Measurements from ENCODE around the gene CARM1. TPM values are rescaled to one million over a fixed set of nuclear protein-coding genes. Genes with fewer than 3 reads are reported as not detected.

CARM1 gene
- total and polyA plus RNA-seq, 2 of the 13 experiments (the other 11 are each of a cell fraction or from before 2014, with no cell fraction given) = 27.6 to 55.8 TPM

DNA sequence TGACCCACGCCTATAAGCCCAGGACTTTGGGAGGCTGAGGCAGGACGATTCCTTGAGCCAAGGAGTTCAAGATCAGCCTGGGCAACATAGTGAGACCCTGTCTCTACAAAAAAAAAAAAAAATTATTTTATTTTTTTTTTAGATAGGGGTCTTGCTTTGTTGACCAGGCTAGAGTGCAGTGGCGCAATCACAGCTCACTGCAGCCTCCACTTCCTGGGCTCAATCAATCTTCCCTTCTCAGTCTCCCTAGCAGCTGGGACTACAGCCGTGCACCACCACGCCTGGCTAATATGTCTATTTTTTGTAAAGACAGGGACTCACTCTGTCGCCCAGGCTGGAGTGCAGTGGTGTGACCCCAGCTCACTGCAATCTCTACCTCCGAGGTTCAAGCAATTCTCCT, 18.4 kb upstream of the CARM1 start:
- DNase-seq (ENCODE audit: low spot score) = no peak
- H3K4me2 ChIP-seq (ENCODE audit: low read depth, low read length) = 0 out of 2 replicates have a peak overlapping the region, but pooled peaks have one; percentile 7
- H3K27me3 ChIP-seq (ENCODE audit: control insufficient read depth in 1 of 2, insufficient read depth in 2 of 2, low read length in 2 of 2) = no peaks in the 10 kb centered on the region; a peak in 1 of 5 replicates
- no peaks in the 10 kb centered on the region for H4K20me1 ChIP-seq (ENCODE audit: insufficient read depth, low read length)
- CTCF ChIA-PET (ENCODE audit: low intra/inter-chr PET ratio, low total read pairs) = no interaction called here
- in situ Hi-C loops (cut with HindIII; ENCODE audit: extremely low pct_ligation_motif_present, low pct_unique_long_range_greater_than_20kb) (no loop called here), intact Hi-C loops (cut with micrococcal nuclease; ENCODE audit: unreplicated experiment) (no loop called here)
- 10% methylated on average over 7 of the region's 7 CpGs for WGBS (ENCODE audit: low lambda C conversion rate)
- H2AFZ ChIP-seq (ENCODE audit: low read length) = no peak overlapping the region
- H3K36me3 ChIP-seq (replicated peaks in 1 of 2; ENCODE audit: control insufficient read depth in 1 of 2, insufficient read depth in 2 of 2, low read length in 2 of 2) = no peaks in the 10 kb centered on the region
- no peaks in the 10 kb centered on the region for H3K9me3 ChIP-seq (ENCODE audit: low read length)
- peaks cover 36% of the 10 kb centered on the region for H3K4me1 ChIP-seq (ENCODE audit: insufficient read depth, low read length)
- H3K27ac ChIP-seq (ENCODE audit: extremely low read length, insufficient read depth, low read length) = no peak overlapping the region
- H3K9ac ChIP-seq (ENCODE audit: insufficient read depth, low read depth, low read length) = no peak overlapping the region
- no TSS peak for BruUV-seq (replicated peaks)
- no peak for ATAC-seq
- POLR2A ChIA-PET = interaction anchor here (2.3 to 2.5 kb wide), 2 partner anchors 11 to 17 kb away, joined by 9 to 30 read pairs; partner anchors contain the start of gene TMED1
- no peak overlapping the region for H3K4me3 ChIP-seq (replicated peaks in 1 of 3; ENCODE audit: insufficient read depth in 1 of 3, low read depth in 2 of 3, low read length in 3 of 3)
- no peaks in the 10 kb centered on the region for H3K79me2 ChIP-seq (ENCODE audit: insufficient read depth, low read length)
- TF ChIP-seq CEBPG (CRISPR knock-in tag; IDR thresholded peaks at IDR 0.05) = peak; percentile 49; the same call in 1 of the 2 replicates
- peak; percentile 32; the same call in 1 of the 2 replicates for TF ChIP-seq CEBPB (IDR thresholded peaks at IDR 0.05; ENCODE audit: borderline replicate concordance, low read depth, low read length)
- no peak for TF ChIP-seq ZNF557 (CRISPR knock-in tag; IDR thresholded peaks at IDR 0.05)
- TF ChIP-seq CENPT (CRISPR knock-in tag; IDR thresholded peaks at IDR 0.05; ENCODE audit: low read depth) = no peak
- TF ChIP-seq ZNF121 (CRISPR knock-in tag; IDR thresholded peaks at IDR 0.05) = peak; percentile 83
- TF ChIP-seq, protein P1, sequence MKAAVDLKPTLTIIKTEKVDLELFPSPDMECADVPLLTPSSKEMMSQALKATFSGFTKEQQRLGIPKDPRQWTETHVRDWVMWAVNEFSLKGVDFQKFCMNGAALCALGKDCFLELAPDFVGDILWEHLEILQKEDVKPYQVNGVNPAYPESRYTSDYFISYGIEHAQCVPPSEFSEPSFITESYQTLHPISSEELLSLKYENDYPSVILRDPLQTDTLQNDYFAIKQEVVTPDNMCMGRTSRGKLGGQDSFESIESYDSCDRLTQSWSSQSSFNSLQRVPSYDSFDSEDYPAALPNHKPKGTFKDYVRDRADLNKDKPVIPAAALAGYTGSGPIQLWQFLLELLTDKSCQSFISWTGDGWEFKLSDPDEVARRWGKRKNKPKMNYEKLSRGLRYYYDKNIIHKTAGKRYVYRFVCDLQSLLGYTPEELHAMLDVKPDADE (CRISPR knock-in tag; IDR thresholded peaks at IDR 0.05) = no peak
- TF ChIP-seq ZMYM3 (CRISPR knock-in tag; IDR thresholded peaks at IDR 0.05) = 0 out of 2 replicates have a peak, but pooled peaks have one; percentile 21
- TF ChIP-seq, protein P2, sequence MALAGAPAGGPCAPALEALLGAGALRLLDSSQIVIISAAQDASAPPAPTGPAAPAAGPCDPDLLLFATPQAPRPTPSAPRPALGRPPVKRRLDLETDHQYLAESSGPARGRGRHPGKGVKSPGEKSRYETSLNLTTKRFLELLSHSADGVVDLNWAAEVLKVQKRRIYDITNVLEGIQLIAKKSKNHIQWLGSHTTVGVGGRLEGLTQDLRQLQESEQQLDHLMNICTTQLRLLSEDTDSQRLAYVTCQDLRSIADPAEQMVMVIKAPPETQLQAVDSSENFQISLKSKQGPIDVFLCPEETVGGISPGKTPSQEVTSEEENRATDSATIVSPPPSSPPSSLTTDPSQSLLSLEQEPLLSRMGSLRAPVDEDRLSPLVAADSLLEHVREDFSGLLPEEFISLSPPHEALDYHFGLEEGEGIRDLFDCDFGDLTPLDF (CRISPR knock-in tag; IDR thresholded peaks at IDR 0.05) = no peak
- TF ChIP-seq, protein P3, sequence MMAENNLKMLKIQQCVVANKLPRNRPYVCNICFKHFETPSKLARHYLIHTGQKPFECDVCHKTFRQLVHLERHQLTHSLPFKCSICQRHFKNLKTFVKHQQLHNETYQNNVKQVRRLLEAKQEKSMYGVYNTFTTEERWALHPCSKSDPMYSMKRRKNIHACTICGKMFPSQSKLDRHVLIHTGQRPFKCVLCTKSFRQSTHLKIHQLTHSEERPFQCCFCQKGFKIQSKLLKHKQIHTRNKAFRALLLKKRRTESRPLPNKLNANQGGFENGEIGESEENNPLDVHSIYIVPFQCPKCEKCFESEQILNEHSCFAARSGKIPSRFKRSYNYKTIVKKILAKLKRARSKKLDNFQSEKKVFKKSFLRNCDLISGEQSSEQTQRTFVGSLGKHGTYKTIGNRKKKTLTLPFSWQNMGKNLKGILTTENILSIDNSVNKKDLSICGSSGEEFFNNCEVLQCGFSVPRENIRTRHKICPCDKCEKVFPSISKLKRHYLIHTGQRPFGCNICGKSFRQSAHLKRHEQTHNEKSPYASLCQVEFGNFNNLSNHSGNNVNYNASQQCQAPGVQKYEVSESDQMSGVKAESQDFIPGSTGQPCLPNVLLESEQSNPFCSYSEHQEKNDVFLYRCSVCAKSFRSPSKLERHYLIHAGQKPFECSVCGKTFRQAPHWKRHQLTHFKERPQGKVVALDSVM (CRISPR knock-in tag; IDR thresholded peaks at IDR 0.05) = peak; percentile 81
- no peak for FAIRE-seq
